GM18511 (cell line): ENCODE data around the gene KIT.
A peak's percentile ranks its signal among the peaks of the same experiment; 100 is the strongest.

Source experiments
- ATAC-seq: cut with Tn5 transposase; IDR thresholded peaks from one replicate; pipeline ENCODE4 v1.9.1; 2021; ENCODE audit warnings: mild to moderate bottlenecking, moderate library complexity; ENCODE audit not compliant: unreplicated experiment

Gene KIT

DNA sequence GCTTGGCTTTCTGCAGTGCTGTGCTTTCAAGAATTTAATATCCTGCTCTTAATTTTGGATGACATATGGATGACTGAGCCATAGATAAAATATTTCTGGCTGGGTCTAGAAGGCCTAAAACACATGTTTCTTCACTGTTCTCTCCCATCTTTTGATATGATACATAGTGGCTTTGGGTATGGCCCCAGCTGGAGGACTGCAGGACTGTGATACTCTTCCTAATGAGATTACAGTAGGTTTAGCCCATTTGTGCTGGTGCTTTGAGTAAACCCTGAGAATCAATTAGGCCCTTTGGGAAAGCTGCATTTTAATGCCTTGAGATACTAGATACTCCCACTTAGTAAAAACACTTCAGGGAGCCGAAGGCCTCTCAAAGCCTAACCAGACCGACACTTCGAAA, 38.0 kb downstream of the KIT start:
- no peak for ATAC-seq

- no peak for ATAC-seq
These were observed 38.9 kb downstream of the KIT start for GRCh38 chr4:54696649-54697048.

DNA sequence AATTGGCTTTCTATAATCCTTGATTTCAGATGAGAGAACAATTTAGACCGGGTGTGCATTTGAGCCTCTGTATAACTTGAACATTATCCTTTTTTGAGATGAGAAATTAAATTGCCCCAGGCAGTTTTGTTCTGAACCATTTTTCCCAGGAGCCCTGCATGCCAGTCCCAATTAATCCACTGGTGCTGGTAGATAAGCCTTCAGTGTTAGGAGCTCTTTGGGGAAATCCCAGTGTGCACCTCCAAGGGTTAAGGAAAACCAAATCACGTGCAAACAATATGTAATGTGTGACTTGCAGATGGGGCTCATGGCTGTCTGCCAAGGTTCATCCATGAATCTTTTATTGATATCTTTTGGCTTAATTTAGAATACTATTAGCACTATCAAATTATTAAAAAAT, 43.2 kb downstream of the KIT start:
- ATAC-seq = no peak

GRCh38 chr4:54703182-54703581, 45.4 kb downstream of the KIT start:
- no peak for ATAC-seq

DNA sequence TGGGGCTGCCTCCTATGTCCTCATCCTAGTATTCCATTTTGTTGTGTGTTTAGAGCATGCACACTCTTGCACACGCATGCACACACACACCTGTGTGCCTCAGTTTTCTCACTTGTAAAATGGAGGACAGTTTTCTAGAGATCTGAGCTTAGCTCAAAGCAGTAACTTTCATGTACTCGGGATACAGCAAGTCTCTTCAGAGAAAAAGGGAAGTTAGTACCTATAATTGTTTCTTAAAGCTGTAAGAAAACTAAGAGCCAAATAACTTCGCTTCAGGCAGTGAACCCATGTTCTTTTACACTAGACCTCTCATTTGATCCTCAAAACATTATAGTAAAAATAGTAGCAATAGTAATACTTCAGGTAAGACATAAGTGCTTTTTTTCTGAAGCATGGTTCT, 49.6 kb downstream of the KIT start:
- ATAC-seq = no peak

- no peak for ATAC-seq
These were observed 50.9 kb downstream of the KIT start for GRCh38 chr4:54708339-54709279.

- peak; percentile 67 for ATAC-seq
These were observed 51.6 kb downstream of the KIT start for GRCh38 chr4:54709400-54709799.

GRCh38 chr4:54712206-54712605, 54.4 kb downstream of the KIT start:
- no peak for ATAC-seq

DNA sequence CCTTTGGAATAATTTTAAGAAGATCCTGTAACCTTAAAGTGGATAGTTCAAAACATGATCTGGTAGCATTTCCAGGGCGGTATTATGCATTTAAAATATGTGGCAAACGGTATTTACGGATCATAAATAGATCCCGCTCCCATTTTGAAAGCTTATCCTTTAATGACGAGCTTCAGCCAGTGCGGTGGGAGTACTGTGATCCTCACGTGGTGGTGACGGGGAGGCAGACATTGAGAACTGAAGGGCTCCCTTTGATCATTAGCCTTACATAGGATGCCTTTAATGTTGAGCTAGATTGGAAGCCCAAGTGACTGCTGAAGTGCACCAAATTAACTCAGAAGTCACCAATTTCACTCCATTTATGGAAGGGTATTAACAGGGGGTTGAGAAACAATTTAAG, 56.9 kb downstream of the KIT start:
- no peak for ATAC-seq

GRCh38 chr4:54716478-54717065, 58.8 kb downstream of the KIT start:
- ATAC-seq = no peak

DNA sequence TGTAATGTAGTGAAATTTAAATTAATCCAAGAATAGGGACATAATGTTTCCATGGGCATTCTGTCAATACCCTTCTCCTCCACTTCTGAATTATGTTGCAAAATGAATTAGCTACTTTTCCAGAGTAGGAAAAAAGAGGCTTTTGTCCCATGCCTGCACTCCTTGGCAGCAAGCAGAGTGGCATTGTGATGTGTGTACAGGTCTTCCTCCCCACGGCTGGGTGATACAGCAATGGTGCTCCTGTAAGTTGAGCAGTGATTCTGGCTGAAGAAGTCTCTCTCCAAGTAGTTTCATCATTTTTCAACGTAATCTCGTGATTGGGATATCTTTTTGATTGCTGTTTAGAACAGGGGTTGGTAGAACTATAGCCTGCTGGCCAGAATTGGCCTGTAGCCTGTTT, 59.9 kb downstream of the KIT start:
- no peak for ATAC-seq

- ATAC-seq = no peak
These were observed 61.6 kb downstream of the KIT start for GRCh38 chr4:54719378-54719777.

DNA sequence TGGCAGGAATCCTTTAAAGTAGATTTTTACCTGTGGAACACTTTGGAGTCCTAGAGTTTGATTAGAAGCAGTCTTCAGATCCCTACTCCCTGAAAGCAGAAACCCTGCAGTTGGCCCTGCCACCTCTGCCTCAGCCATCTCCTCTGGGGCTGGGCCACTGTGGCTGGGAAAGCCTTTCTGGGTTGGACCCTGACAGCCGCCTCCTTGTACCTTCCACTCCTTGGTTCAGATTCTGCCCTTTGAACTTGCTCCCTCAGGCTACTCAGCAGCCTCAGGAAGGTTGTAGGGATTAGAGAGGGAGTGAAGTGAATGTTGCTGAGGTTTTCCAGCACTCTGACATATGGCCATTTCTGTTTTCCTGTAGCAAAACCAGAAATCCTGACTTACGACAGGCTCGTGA, 65.5 kb downstream of the KIT start:
- no peak for ATAC-seq

- no peak for ATAC-seq
These were observed 66.1 kb downstream of the KIT start for GRCh38 chr4:54723820-54724219.

- ATAC-seq = peak; percentile 48
These were observed 69.2 kb downstream of the KIT start for GRCh38 chr4:54726907-54727306.

GRCh38 chr4:54727346-54727745, 69.6 kb downstream of the KIT start:
- ATAC-seq = peak; percentile 63

DNA sequence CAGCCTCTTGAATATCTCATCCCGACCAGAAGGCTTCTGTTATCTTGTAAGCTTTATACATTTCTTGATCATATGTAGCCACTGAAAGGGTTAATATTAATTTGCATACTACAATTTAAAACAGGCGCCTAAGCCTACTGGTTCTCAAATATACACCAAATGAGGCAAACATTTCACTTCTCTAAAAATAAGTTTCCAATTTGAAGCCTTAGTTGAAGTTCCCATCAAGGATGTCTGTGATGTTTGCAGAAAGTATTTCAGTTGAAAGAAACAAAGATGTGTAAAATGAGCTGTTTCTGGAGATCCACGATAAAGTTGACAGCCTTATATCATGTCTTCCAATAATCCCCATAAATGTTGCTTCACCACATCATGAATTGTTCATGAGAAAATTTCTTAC, 70.6 kb downstream of the KIT start:
- no peak for ATAC-seq

GRCh38 chr4:54729256-54729655, 71.5 kb downstream of the KIT start:
- ATAC-seq = no peak

DNA sequence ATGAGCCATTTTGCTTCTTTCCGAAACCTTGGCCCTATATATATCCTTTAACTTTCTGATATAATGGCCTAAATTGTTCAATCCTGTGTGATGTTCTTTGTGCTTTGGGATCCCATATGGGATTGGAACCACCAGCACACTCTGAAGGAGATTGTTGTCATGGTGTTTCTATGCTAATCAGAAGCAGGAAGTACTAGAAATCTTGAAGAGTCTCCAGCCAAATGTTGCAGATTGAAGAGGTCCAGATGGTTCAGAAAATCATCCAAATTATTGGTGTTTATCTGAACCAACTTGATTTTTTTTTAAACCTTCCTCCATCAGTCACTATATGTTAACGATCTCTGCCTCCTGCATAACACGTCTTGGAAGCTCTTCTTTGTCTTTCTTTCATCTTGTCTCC, 72.8 kb downstream of the KIT start:
- ATAC-seq = no peak

DNA sequence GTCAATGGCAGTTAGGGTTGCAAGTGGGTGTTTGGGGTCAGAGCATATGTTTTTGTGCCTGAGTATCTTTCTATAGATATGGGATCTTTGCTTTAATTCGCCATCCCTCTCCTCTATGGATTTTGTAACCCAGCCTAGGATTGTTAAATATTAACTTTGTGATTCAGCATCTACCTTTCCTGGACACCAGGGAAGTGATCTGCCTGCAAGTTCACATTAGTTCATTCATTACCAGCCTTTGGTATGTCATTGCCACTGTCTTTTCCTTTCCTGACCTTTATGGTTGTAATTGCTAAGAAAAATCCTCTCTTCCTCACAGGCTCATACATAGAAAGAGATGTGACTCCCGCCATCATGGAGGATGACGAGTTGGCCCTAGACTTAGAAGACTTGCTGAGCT, 73.8 kb downstream of the KIT start:
- no peak for ATAC-seq

GRCh38 chr4:54731976-54732375, 74.2 kb downstream of the KIT start:
- no peak for ATAC-seq

DNA sequence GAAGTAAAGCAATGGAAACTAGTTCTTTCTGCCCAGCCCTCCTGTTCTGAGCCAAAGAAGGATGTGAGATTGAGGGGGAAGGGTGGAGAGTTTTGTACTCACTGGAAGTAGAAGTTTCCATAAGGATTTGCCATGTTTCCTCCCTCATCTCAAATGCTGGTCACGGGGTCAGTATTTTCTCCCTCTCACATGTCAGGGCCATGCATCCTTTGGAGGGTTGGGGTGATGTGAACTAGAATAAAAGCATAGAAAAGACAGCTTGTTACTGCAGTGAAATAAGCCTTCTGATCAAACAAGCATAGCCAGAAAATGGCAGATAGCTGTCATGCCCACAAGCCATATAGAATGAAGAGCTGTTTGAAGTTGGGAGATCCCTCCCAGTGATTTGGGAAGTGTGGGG, 79.7 kb downstream of the KIT start:
- no peak for ATAC-seq

- no peak for ATAC-seq
These were observed 83.4 kb downstream of the KIT start for GRCh38 chr4:54741202-54741601.
